Tibial nerve (tissue), 4 donors: ENCODE results near the gene LTBR. TPM values are rescaled to one million over a fixed set of nuclear protein-coding genes. Genes with fewer than 3 reads are reported as not detected.

ENCODE experiments used
- DNase-seq, 2 donors: peaks; one replicate each; pipeline ENCODE4 v3.0.0-alpha.2; 2019; ENCODE audit warnings: low spot score in 2 of 2
- H3K27ac ChIP-seq, 4 donors: fragments of 200-600 bp; sonication (generic) in 3 of 4; one replicate each; pipeline ENCODE4 v1.5.1; 2017 to 2019; ENCODE audit warnings: mild to moderate bottlenecking in 1 of 4
- H3K27me3 ChIP-seq, 2 donors: fragments of 200-600 bp; sonication (generic) in 1 of 2; one replicate each; pipeline versions ENCODE4 v1.5.1 to v1.6.0; 2017 to 2019
- H3K36me3 ChIP-seq, 3 donors: fragments of 200-600 bp; sonication (generic); one replicate each; pipeline ENCODE4 v1.5.1; 2018 to 2019
- H3K4me1 ChIP-seq, 4 donors: fragments of 200-600 bp; sonication (generic) in 3 of 4; one replicate each; pipeline ENCODE4 v1.5.1; 2017 to 2019
- H3K4me3 ChIP-seq, 4 donors: fragments of 200-600 bp; sonication (generic) in 3 of 4; one replicate each; pipeline ENCODE4 v1.5.1; 2017 to 2019; ENCODE audit warnings: mild to moderate bottlenecking in 1 of 4, moderate library complexity in 1 of 4
- H3K9me3 ChIP-seq, 4 donors: fragments of 200-600 bp; sonication (generic) in 3 of 4; one replicate each; pipeline ENCODE4 v1.5.1; 2017 to 2019
- EP300 ChIP-seq, 2 donors: sonication (generic); formaldehyde crosslinking; IDR thresholded peaks; one replicate each; pipeline ENCODE4 v1.6.1; 2017; ENCODE audit warnings: antibody characterized with exemption in 2 of 2, mild to moderate bottlenecking in 1 of 2
- POLR2A ChIP-seq, 2 donors: fragments of 450-650 bp; IDR thresholded peaks; one replicate each; pipeline ENCODE4 v1.6.1; 2017; ENCODE audit warnings: antibody characterized with exemption in 2 of 2, mild to moderate bottlenecking in 2 of 2, moderate library complexity in 2 of 2
- WGBS, 2 donors: methylation state at CpG; one replicate each; pipeline ENCODE4 v1.1.5; 2018; 5-methylcytosine and 5-hydroxymethylcytosine counted together
- total RNA-seq, 4 donors: library from RNA; depleted of rRNA; stranded (reverse); fragments of >200 nt; gene quantifications; one replicate each; pipeline ENCODE4 v1.1.0, GENCODE V29; 2016
- TF ChIP-seq, protein P1 (sequence below), 5 experiments: fragments of 200-600 bp in 3 of 5; fragments of 450-650 bp in 2 of 5; sonication (generic) in 3 of 5; IDR thresholded peaks; one replicate each; pipeline ENCODE4 v1.5.1; 2016 to 2019; ENCODE audit warnings: antibody characterized with exemption in 5 of 5, mild to moderate bottlenecking in 3 of 5, moderate library complexity in 2 of 5

Gene LTBR
- total RNA-seq, 4 donors from 2014 or later, result 119 to 234 (median 151) TPM

DNA sequence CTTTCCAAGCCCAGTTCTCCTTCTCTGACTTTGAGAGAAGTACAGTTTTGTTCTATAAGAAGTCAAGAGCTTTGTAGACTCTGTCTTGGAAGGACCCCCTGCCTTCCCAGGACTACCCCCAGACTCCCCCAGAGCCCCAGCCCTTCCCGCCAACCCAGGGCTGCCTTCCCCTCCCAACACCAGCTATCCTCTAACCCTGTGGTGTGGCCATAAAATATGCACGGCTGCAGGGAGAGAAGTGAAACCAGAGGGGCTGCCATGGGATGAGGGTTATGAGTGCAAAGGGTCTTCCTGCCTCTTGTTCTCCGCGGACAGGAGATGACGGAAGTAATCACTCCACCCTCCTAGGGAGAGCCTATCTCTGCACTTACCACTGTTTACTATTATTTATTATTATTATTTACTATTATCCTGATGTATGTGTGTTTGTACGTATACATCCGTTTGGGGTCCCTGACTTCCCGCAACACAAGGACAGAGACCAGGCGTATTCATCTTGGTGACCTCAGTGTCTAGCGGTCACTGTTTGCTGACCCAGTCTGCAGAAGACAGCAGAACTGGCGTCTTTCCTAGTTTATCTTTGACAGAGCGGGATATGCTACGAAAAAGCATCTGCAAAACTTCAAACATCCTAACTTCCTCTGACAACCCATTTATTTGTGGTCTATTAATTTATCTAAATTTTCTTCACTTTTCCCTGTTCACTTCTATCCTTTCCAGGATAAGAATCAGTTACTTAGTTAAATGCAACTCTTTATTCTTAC is 5.1 kb upstream of the LTBR start:
- 74 to 84% methylated on average over 13 of the region's 13 CpGs for WGBS, 2 donors
- peaks cover 5 to 84% (median 44%) of the 10 kb centered on the region in 4 donors for H3K4me1 ChIP-seq
- H3K9me3 ChIP-seq, result no peaks in the 10 kb centered on the region
- no peaks in the 10 kb centered on the region for H3K27me3 ChIP-seq
- TF ChIP-seq, protein P1, sequence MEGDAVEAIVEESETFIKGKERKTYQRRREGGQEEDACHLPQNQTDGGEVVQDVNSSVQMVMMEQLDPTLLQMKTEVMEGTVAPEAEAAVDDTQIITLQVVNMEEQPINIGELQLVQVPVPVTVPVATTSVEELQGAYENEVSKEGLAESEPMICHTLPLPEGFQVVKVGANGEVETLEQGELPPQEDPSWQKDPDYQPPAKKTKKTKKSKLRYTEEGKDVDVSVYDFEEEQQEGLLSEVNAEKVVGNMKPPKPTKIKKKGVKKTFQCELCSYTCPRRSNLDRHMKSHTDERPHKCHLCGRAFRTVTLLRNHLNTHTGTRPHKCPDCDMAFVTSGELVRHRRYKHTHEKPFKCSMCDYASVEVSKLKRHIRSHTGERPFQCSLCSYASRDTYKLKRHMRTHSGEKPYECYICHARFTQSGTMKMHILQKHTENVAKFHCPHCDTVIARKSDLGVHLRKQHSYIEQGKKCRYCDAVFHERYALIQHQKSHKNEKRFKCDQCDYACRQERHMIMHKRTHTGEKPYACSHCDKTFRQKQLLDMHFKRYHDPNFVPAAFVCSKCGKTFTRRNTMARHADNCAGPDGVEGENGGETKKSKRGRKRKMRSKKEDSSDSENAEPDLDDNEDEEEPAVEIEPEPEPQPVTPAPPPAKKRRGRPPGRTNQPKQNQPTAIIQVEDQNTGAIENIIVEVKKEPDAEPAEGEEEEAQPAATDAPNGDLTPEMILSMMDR (IDR thresholded peaks at IDR 0.05), result no peak
- H3K4me3 ChIP-seq, result no peak overlapping the region
- no peak for DNase-seq
- peak overlapping the region in 3 of 4 donors; percentile 54 to 95 (median 61) for H3K27ac ChIP-seq
- H3K36me3 ChIP-seq, result no peaks in the 10 kb centered on the region

DNA sequence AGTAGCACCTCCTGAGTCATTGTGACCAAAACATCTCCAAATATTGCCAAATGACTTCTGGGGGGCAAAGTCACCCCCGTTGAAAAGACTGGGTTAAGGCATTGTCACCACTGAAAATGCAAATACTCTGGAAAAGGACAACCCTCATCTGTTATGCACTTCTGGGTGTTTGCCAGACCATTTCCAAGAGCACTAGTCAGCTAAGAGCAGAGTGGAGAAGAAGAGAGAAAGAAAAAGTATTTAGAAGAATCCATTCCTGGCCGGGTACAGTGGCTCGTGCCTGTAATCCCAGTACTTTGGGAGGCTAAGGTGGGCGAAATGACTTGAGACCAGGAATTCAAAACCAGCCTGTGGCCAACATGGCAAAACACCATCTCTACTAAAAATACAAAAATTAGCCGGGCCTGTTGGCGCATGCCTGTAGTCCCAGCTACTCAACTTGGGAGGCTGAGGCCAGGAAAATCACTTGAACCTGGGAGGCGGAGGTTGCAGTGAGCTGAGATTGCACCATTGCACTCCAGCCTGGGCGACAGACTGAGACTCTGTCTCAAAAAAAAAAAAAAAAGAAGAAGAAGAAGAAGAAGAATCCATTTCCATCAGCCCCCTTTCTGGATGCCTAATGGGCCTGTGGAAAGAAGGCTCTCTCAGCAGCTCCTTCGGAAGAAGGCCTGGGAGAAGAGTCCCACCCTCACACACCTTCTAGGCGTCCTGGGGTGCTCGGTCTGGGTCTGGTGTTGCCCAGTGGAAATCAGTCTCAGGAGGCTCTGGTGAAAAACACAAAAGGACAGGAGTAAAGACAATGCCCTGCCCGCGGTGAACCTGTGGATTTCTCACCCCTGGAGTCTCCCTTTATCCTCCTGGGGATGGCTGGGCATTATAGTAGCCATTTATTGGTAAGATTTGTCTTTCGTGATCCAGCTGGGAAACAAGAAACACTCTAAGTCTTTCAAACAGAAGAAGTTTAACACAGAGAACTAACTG is 3.5 kb upstream of the LTBR start:
- WGBS, 2 donors, result 75 to 79% methylated on average over 14 of the region's 14 CpGs
- no peaks in the 10 kb centered on the region for H3K9me3 ChIP-seq
- H3K27ac ChIP-seq, result peak overlapping the region in 2 of 4 donors; percentile 21 to 47
- peaks cover 5 to 77% (median 50%) of the 10 kb centered on the region in 4 donors for H3K4me1 ChIP-seq
- H3K27me3 ChIP-seq, result no peaks in the 10 kb centered on the region
- H3K4me3 ChIP-seq, result no peak overlapping the region
- no peaks in the 10 kb centered on the region for H3K36me3 ChIP-seq
- DNase-seq, result no peak
- no peak for TF ChIP-seq EP300 (IDR thresholded peaks at IDR 0.05)
- TF ChIP-seq, protein P1 (IDR thresholded peaks at IDR 0.05), result no peak
- TF ChIP-seq POLR2A (IDR thresholded peaks at IDR 0.05), result no peak

DNA sequence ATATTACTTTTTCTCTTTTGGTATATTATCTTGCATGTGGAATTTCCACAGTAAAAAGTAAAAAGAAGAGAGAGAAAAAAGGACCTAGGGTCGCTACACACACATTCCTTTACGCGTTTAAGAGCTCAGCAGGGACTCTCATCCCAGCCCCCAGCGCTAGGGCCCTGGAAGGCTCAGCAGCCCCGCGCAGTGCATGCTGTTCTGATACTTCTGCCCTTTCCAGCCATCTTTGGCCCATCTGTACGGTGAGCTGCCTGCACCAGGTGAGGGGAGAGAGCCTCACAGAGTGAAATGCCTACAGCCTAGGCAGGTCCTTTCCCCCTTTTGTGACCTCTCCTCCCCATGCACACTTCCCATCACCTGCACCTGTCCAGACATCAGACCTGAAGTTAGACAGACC is 1.6 kb upstream of the LTBR start:
- H3K9me3 ChIP-seq, result no peaks in the 10 kb centered on the region
- H3K27me3 ChIP-seq, result no peaks in the 10 kb centered on the region
- H3K4me1 ChIP-seq, result peaks cover 2 to 77% (median 40%) of the 10 kb centered on the region in 4 donors
- peaks cover 0 to 17% (median 5%) of the 10 kb centered on the region in 3 donors for H3K36me3 ChIP-seq
- DNase-seq, result no peak
- WGBS, 2 donors, result 78 to 80% methylated on average over 7 of the region's 7 CpGs
- TF ChIP-seq, protein P1 (IDR thresholded peaks at IDR 0.05), result no peak
- TF ChIP-seq POLR2A (IDR thresholded peaks at IDR 0.05), result no peak
- TF ChIP-seq EP300 (IDR thresholded peaks at IDR 0.05), result no peak
- no peak overlapping the region for H3K4me3 ChIP-seq
- H3K27ac ChIP-seq, result peak overlapping the region in 2 of 4 donors; percentile 98 to 99

DNA sequence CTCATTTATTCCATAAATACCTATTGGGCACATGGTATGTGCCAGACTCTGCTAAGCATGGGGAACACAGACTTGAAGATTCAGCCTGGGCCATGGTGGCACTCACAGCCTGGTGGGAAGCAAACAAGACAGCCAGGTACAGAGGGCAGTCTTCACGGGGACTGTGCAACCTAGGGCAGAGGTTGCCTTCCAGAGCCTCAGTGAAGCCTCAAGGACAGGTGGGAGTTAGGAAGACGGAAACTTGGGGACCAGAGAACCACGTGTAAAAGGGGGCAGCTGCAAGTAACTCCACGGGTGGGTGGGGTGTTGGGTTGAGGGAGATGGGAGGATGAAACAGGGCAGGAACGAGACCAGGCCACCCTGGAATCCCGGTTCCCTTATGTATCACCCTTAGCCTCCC is 980 bp upstream of the LTBR start:
- H3K4me1 ChIP-seq, result peaks cover 0 to 77% (median 34%) of the 10 kb centered on the region in 4 donors
- H3K4me3 ChIP-seq, result peak overlapping the region in 2 of 4 donors; percentile 80 to 88
- H3K9me3 ChIP-seq, result no peaks in the 10 kb centered on the region
- peaks cover 0 to 23% (median 10%) of the 10 kb centered on the region in 3 donors for H3K36me3 ChIP-seq
- WGBS, 2 donors, result 75 to 87% methylated on average over 6 of the region's 6 CpGs
- TF ChIP-seq, protein P1 (IDR thresholded peaks at IDR 0.05), result no peak
- TF ChIP-seq EP300 (IDR thresholded peaks at IDR 0.05) (no peak), POLR2A (IDR thresholded peaks at IDR 0.05) (no peak)
- no peak for DNase-seq
- peak overlapping the region; percentile 84 to 99 (median 96) for H3K27ac ChIP-seq
- H3K27me3 ChIP-seq, result no peaks in the 10 kb centered on the region
